Nephron progenitor cell (in vitro differentiated cells): Measurements from ENCODE around the gene FGGY.

Source experiments
- DNase-seq: peaks from one replicate; pipeline ENCODE4 v3.0.0; 2021
- H3K27ac Mint-ChIP-seq: 2 replicates; pipeline ENCODE4 v1.8.0; 2021; ENCODE audit warnings: mild to moderate bottlenecking, moderate library complexity, mixed read lengths
- H3K27me3 Mint-ChIP-seq: 2 replicates; pipeline ENCODE4 v1.8.0; 2021; ENCODE audit warnings: mild to moderate bottlenecking, low read depth, mixed read lengths; ENCODE audit not compliant: poor library complexity
- H3K36me3 Mint-ChIP-seq: 2 replicates; pipeline ENCODE4 v1.8.0; 2021; ENCODE audit warnings: low read depth, mixed read lengths
- H3K4me1 Mint-ChIP-seq: 2 replicates; pipeline ENCODE4 v1.8.0; 2021; ENCODE audit warnings: mixed read lengths
- H3K4me3 Mint-ChIP-seq: 2 replicates; pipeline ENCODE4 v1.8.0; 2021; ENCODE audit warnings: mild to moderate bottlenecking, moderate library complexity, mixed read lengths
- H3K9me3 Mint-ChIP-seq: 2 replicates; pipeline ENCODE4 v1.8.0; 2021; ENCODE audit warnings: mild to moderate bottlenecking, moderate library complexity, mixed read lengths
- CTCF ChIP-seq: fragments of 200-600 bp; sonication (generic); IDR thresholded peaks from 2 replicates; pipeline ENCODE4 v1.5.0; 2021; ENCODE audit warnings: antibody characterized with exemption

FGGY gene

GRCh38 chr1:59379371-59379728 is 82.5 kb downstream of the FGGY start:
- Mint-ChIP-seq H3K9me3 (peaks cover 34% of the 10 kb centered on the region), H3K4me1 (peaks cover 9% of the 10 kb centered on the region), H3K27me3 (peaks cover 2% of the 10 kb centered on the region), H3K27ac (no peak overlapping the region), H3K4me3 (no peak overlapping the region), H3K36me3 (peaks cover 71% of the 10 kb centered on the region)
- no peak for TF ChIP-seq CTCF
- no peak for DNase-seq

DNA sequence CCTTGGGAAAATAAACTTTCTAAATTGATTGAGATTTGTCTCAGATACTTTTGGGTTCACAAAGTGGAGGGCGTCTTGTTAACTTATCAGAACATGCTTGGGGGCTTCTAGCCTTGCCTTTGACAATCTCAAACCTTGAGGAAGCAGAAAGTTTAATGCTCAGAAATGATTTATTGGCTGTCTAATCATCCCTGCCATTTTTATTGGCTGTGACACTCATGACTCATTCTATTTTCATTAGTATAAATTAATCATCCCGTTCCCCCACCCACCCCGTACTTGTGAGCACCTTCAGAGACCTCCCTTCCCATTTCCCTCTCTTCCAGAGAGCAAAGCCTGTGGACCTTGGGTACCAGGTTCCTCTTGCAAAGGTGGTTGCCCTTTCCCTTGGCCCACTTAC is 87.1 kb downstream of the FGGY start:
- DNase-seq, result no peak
- H3K4me3 Mint-ChIP-seq, result no peak overlapping the region
- H3K36me3 Mint-ChIP-seq, result peaks cover 44% of the 10 kb centered on the region
- TF ChIP-seq CTCF, result no peak
- peak overlapping the region; percentile 74 for H3K27ac Mint-ChIP-seq
- peaks cover 23% of the 10 kb centered on the region for H3K4me1 Mint-ChIP-seq
- H3K9me3 Mint-ChIP-seq, result peaks cover 24% of the 10 kb centered on the region
- H3K27me3 Mint-ChIP-seq, result peaks cover 2% of the 10 kb centered on the region

DNA sequence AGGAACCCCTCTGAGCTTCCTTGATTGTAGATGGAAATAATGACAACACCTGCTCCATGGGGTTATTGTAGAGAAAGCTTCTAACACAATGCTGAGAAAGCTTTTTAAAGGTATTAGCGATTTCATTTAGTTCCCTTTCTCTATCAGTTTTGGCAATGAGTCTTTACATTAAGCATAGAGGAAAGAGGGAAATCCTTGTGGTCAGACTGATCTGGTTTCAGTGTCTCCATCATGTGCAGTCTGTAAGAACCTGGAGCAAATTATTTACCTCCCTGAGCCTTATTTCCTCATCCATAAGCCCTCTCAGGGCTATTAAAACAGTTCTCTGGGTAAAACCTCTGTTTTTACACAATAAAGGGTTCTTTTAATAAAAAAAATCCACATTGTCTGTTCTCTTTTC is 87.5 kb downstream of the FGGY start:
- no peak overlapping the region for H3K27ac Mint-ChIP-seq
- peaks cover 23% of the 10 kb centered on the region for H3K4me1 Mint-ChIP-seq
- no peak overlapping the region for H3K4me3 Mint-ChIP-seq
- DNase-seq, result no peak
- peaks cover 24% of the 10 kb centered on the region for H3K9me3 Mint-ChIP-seq
- peaks cover 41% of the 10 kb centered on the region for H3K36me3 Mint-ChIP-seq
- peaks cover 2% of the 10 kb centered on the region for H3K27me3 Mint-ChIP-seq
- TF ChIP-seq CTCF, result no peak

- no peak overlapping the region for H3K4me3 Mint-ChIP-seq
- H3K9me3 Mint-ChIP-seq, result no peaks in the 10 kb centered on the region
- H3K36me3 Mint-ChIP-seq, result peaks cover 5% of the 10 kb centered on the region
- DNase-seq, result no peak
- peaks cover 2% of the 10 kb centered on the region for H3K27me3 Mint-ChIP-seq
- peaks cover 54% of the 10 kb centered on the region for H3K4me1 Mint-ChIP-seq
- no peak for TF ChIP-seq CTCF
- no peak overlapping the region for H3K27ac Mint-ChIP-seq
Measured at GRCh38 chr1:59388191-59388590, 91.3 kb downstream of the FGGY start.

DNA sequence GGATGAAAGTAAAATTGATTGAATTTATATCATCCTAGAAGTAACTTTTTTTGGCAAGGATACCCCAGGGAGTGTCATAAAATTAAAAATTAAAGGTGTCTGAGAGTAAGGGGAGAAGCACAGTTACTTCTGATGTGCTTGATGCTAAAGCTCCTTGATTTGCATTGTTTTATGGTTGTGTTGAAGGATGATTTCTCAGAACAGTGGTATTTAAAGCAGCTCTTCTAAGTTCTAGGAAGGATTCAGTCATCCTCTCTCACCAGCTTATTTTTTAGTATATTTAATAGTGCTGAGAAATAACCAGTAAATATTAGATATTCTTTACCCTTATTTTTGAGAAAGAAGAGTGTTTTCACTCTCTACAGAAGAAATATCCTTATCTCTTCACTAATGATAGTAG is 93.0 kb downstream of the FGGY start:
- no peak for TF ChIP-seq CTCF
- Mint-ChIP-seq H3K9me3 (no peaks in the 10 kb centered on the region), H3K27me3 (no peaks in the 10 kb centered on the region), H3K4me3 (no peak overlapping the region), H3K27ac (no peak overlapping the region), H3K4me1 (peaks cover 56% of the 10 kb centered on the region), H3K36me3 (peaks cover 5% of the 10 kb centered on the region)
- DNase-seq, result no peak

DNA sequence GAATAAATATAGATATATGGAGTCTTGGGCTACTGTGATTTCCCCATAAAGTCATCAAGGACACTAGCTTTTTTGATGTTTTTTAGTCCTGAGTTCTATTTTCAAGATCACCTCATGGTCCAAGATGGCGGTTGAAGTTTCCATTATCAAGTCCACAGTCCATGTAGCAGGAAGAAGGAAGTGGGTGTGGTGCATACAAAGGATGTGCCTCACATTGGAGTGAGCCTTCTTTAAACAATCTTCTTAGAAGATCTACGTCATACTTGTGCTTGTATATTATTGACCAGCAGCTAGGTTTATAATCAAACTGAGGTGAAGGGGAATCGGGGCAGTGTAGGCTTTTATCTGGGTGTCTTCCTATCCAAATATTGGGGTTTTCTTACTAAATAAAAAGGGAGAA is 93.4 kb downstream of the FGGY start:
- H3K9me3 Mint-ChIP-seq, result no peaks in the 10 kb centered on the region
- peaks cover 56% of the 10 kb centered on the region for H3K4me1 Mint-ChIP-seq
- H3K36me3 Mint-ChIP-seq, result peaks cover 5% of the 10 kb centered on the region
- no peak overlapping the region for H3K27ac Mint-ChIP-seq
- no peak for DNase-seq
- H3K4me3 Mint-ChIP-seq, result no peak overlapping the region
- H3K27me3 Mint-ChIP-seq, result no peaks in the 10 kb centered on the region
- no peak for TF ChIP-seq CTCF
